HG03469 (cell line): ENCODE measurements around the gene LIG1.
"Not testable (repeated sequence)": the region's sequence is repeated elsewhere in the genome, so short reads cannot be mapped to it uniquely, and the experiment has no call there.

Experiments used
- ATAC-seq: cut with Tn5 transposase; IDR thresholded peaks from one replicate; pipeline ENCODE4 v1.9.1; 2021; ENCODE audit warnings: mild to moderate bottlenecking, moderate library complexity, moderate number of reproducible peaks; ENCODE audit not compliant: unreplicated experiment

The LIG1 gene

GRCh38 chr19:48088991-48089390, 81.2 kb downstream of the LIG1 start:
- not testable (repeated sequence) for ATAC-seq

- no peak for ATAC-seq
Observed at GRCh38 chr19:48085904-48086864, 84.0 kb downstream of the LIG1 start.

GRCh38 chr19:48085076-48085475, 85.1 kb downstream of the LIG1 start:
- ATAC-seq = no peak

DNA sequence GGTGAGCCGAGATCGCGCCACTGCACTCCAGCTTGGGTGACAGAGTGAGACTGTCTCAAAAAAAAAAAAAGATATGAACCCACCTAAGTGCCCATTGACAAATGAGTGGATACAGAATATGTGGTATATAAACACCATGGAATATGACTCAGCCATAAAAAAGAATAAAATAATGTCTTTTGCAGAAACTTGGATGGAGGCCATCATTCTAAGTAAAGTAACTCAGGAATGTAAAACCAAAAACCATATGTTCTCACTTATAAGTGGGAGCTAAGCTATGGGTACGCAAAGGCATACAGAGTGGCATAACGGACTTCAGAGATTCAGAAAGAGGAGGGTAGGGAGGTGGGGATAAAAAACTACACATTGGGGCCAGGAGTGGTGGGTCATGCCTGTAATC, 89.0 kb downstream of the LIG1 start:
- no peak for ATAC-seq

GRCh38 chr19:48070177-48070769, 99.9 kb downstream of the LIG1 start:
- ATAC-seq = not testable (repeated sequence)

GRCh38 chr19:48069435-48069834, 100.7 kb downstream of the LIG1 start:
- no peak for ATAC-seq
